Upper lobe of left lung (tissue), 6 donors: ENCODE results near the gene PSMA6. TPM values are rescaled to one million over a fixed set of nuclear protein-coding genes. Genes with fewer than 3 reads are reported as not detected.
"Not testable (repeated sequence)": the region's sequence is repeated elsewhere in the genome, so short reads cannot be mapped to it uniquely, and the experiment has no call there.

Source experiments
- ATAC-seq, 2 donors: fragments of 200-7000 bp; cut with Tn5 transposase; one replicate each; pipeline ENCODE4 v1.9.1; 2022; ENCODE audit warnings: mild to moderate bottlenecking in 2 of 2, moderate library complexity in 2 of 2; ENCODE audit not compliant: low FRiP score in 2 of 2
- DNase-seq, 2 donors: peaks; one replicate each; pipeline ENCODE4 v3.0.0-alpha.2; 2019 to 2020
- H3K27ac ChIP-seq, 4 donors: fragments of 200-600 bp; sonication (generic); one replicate each; pipeline ENCODE4 v1.5.1; 2016 to 2019
- H3K27me3 ChIP-seq, 4 donors: fragments of 200-600 bp; sonication (generic); one replicate each; pipeline ENCODE4 v1.5.1; 2017 to 2019
- H3K36me3 ChIP-seq, 4 donors: fragments of 200-600 bp; sonication (generic); one replicate each; pipeline ENCODE4 v1.5.1; 2016 to 2019
- H3K4me1 ChIP-seq, 4 donors: fragments of 200-600 bp; sonication (generic); one replicate each; pipeline ENCODE4 v1.5.1; 2018 to 2019
- H3K4me3 ChIP-seq, 4 donors: fragments of 200-600 bp; sonication (generic); one replicate each; pipeline ENCODE4 v1.5.1; 2017 to 2019; ENCODE audit warnings: mild to moderate bottlenecking in 2 of 4, moderate library complexity in 1 of 4
- H3K9me3 ChIP-seq, 4 donors: fragments of 200-600 bp; sonication (generic); one replicate each; pipeline ENCODE4 v1.5.1; 2018 to 2019
- EP300 ChIP-seq, 4 donors: sonication (generic); formaldehyde crosslinking; IDR thresholded peaks; one replicate each; pipeline ENCODE4 v1.5.1; 2017; ENCODE audit warnings: antibody characterized with exemption in 4 of 4, control low read depth in 2 of 4
- POLR2A ChIP-seq, 4 donors: fragments of 450-650 bp; IDR thresholded peaks; one replicate each; pipeline ENCODE4 v1.5.1; 2016 to 2017; ENCODE audit warnings: antibody characterized with exemption in 4 of 4, mild to moderate bottlenecking in 2 of 4
- POLR2AphosphoS5 ChIP-seq, 2 donors: sonication (generic); formaldehyde crosslinking; IDR thresholded peaks; one replicate each; pipeline ENCODE4 v1.5.1; 2017; ENCODE audit warnings: antibody characterized with exemption in 2 of 2
- WGBS, 2 donors: methylation state at CpG; one replicate each; pipeline ENCODE4 v1.1.5; 2017 to 2018; 5-methylcytosine and 5-hydroxymethylcytosine counted together
- total RNA-seq, 6 donors: library from RNA; depleted of rRNA in 4 of 6; stranded (reverse); fragments of >200 nt in 4 of 6; gene quantifications; one replicate each; pipeline versions ENCODE4 v1.1.0 to v1.2.1, GENCODE V29; 2016 to 2021
- TF ChIP-seq, protein P1 (sequence below), 6 experiments: fragments of 450-650 bp in 4 of 6; fragments of 200-600 bp in 2 of 6; sonication (generic) in 2 of 6; IDR thresholded peaks; one replicate each; pipeline ENCODE4 v1.5.1; 2016 to 2019; ENCODE audit warnings: antibody characterized with exemption in 6 of 6
- donor health status: DM: no; HTN: no; CAD: no; lungs with moderate emphysema.
- donor health status: DM: no; HTN: yes; CAD: no; lungs with severe emphysema.

PSMA6 gene
- total RNA-seq, 6 donors from 2014 or later, result 63.9 to 213 (median 162) TPM

- no peak overlapping the region for H3K27ac ChIP-seq
- H3K36me3 ChIP-seq, result no peaks in the 10 kb centered on the region
- TF ChIP-seq EP300 (IDR thresholded peaks at IDR 0.05), result no peak
- TF ChIP-seq, protein P1, sequence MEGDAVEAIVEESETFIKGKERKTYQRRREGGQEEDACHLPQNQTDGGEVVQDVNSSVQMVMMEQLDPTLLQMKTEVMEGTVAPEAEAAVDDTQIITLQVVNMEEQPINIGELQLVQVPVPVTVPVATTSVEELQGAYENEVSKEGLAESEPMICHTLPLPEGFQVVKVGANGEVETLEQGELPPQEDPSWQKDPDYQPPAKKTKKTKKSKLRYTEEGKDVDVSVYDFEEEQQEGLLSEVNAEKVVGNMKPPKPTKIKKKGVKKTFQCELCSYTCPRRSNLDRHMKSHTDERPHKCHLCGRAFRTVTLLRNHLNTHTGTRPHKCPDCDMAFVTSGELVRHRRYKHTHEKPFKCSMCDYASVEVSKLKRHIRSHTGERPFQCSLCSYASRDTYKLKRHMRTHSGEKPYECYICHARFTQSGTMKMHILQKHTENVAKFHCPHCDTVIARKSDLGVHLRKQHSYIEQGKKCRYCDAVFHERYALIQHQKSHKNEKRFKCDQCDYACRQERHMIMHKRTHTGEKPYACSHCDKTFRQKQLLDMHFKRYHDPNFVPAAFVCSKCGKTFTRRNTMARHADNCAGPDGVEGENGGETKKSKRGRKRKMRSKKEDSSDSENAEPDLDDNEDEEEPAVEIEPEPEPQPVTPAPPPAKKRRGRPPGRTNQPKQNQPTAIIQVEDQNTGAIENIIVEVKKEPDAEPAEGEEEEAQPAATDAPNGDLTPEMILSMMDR (IDR thresholded peaks at IDR 0.05), result no peak
- TF ChIP-seq POLR2A (IDR thresholded peaks at IDR 0.05), result no peak
- no peak for TF ChIP-seq POLR2AphosphoS5 (IDR thresholded peaks at IDR 0.05)
- no peak for DNase-seq
- no peak overlapping the region for H3K4me3 ChIP-seq
- peaks cover 0 to 7% (median 0%) of the 10 kb centered on the region in 4 donors for H3K4me1 ChIP-seq
- H3K27me3 ChIP-seq, result no peaks in the 10 kb centered on the region
- no peaks in the 10 kb centered on the region for H3K9me3 ChIP-seq
- no peak for ATAC-seq
- WGBS, 2 donors, result 92 to 95% methylated on average over 4 of the region's 4 CpGs
These were observed 47.1 kb upstream of the PSMA6 start for GRCh38 chr14:35245051-35245450.

- peak overlapping the region in 2 of 4 donors; percentile 40 to 59 for H3K27ac ChIP-seq
- TF ChIP-seq, protein P1 (IDR thresholded peaks at IDR 0.05), result no peak
- no peak for TF ChIP-seq EP300 (IDR thresholded peaks at IDR 0.05)
- TF ChIP-seq POLR2AphosphoS5 (IDR thresholded peaks at IDR 0.05), result no peak
- TF ChIP-seq POLR2A (IDR thresholded peaks at IDR 0.05), result no peak
- no peaks in the 10 kb centered on the region for H3K36me3 ChIP-seq
- no peak overlapping the region for H3K4me3 ChIP-seq
- H3K27me3 ChIP-seq, result no peaks in the 10 kb centered on the region
- WGBS, 2 donors, result 55 to 66% methylated on average over 4 of the region's 4 CpGs
- ATAC-seq (no peak), DNase-seq (no peak)
- peaks cover 0 to 7% (median 3%) of the 10 kb centered on the region in 4 donors for H3K4me1 ChIP-seq
- no peaks in the 10 kb centered on the region for H3K9me3 ChIP-seq
These were observed 44.3 kb upstream of the PSMA6 start for GRCh38 chr14:35247777-35248475.

DNA sequence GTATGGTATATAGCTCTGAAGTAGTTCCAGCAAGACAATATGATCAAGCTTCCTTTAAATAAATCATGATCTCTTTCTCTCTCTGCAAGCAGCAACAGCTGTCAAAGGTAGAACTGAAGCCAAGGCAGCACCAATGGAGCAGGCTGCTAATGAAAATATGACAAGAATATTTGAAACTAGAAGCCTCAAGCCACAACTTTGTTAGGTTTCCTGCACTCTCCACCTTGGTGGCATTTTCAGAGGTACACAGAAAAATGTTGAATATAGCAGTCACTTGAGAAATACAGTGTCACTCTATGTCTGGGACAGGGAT lies 43.8 kb upstream of the PSMA6 start:
- TF ChIP-seq EP300 (IDR thresholded peaks at IDR 0.05), result no peak
- TF ChIP-seq, protein P1 (IDR thresholded peaks at IDR 0.05), result no peak
- no peak for TF ChIP-seq POLR2AphosphoS5 (IDR thresholded peaks at IDR 0.05)
- TF ChIP-seq POLR2A (IDR thresholded peaks at IDR 0.05), result no peak
- Histone ChIP-seq H3K27me3 (no peaks in the 10 kb centered on the region), H3K4me3 (no peak overlapping the region), H3K9me3 (no peaks in the 10 kb centered on the region), H3K27ac (peak overlapping the region in 2 of 4 donors; percentile 40 to 59), H3K4me1 (peaks cover 0 to 7% (median 3%) of the 10 kb centered on the region in 4 donors), H3K36me3 (no peaks in the 10 kb centered on the region)
- DNase-seq (no peak), ATAC-seq (no peak)

DNA sequence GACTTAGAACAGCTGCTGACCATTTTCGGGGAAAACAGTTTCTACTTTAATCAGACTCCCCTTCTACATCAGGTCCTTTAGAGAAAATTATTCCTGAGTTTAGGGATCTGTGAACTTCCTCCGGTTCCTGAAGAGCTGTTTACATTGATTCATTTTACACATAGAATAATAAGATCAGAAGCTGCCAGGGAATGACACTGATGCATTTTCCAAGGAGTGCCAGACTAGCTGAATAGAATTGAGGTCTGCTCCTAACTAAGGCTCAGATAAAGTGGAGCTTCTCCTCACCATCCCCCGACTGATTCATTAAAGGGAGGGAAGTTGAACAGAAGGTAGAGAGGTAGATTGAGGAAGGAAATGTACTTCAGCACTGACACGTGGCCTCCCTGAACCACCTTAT lies 41.9 kb upstream of the PSMA6 start:
- H3K9me3 ChIP-seq, result no peaks in the 10 kb centered on the region
- peaks cover 0 to 7% (median 3%) of the 10 kb centered on the region in 4 donors for H3K4me1 ChIP-seq
- H3K27ac ChIP-seq, result no peak overlapping the region
- WGBS, 2 donors, result 51% methylated on average over 4 of the region's 4 CpGs
- H3K4me3 ChIP-seq, result no peak overlapping the region
- no peaks in the 10 kb centered on the region for H3K27me3 ChIP-seq
- TF ChIP-seq POLR2A (IDR thresholded peaks at IDR 0.05), result no peak
- TF ChIP-seq EP300 (IDR thresholded peaks at IDR 0.05), result no peak
- TF ChIP-seq, protein P1 (IDR thresholded peaks at IDR 0.05), result no peak
- TF ChIP-seq POLR2AphosphoS5 (IDR thresholded peaks at IDR 0.05), result no peak
- ATAC-seq (no peak), DNase-seq (no peak)
- H3K36me3 ChIP-seq, result no peaks in the 10 kb centered on the region

DNA sequence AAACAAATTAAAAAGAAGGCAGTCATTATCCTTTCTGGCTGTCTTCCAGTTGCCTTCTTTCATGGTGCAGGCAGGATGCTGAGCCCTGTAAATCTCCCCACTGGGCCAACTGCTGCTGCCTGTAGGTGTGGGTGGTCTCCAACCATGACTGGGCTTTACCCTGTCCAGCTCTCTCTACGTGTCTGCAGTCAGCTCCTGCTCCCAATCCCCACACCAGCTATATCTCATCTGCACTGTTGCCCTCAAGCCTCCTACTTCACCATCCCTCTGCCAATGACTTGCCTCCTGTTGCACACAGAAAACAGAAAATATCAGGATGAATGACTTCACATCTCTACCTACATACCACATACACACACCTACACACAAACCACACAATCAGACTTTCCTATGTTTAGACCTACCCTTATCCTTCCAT lies 39.7 kb upstream of the PSMA6 start:
- no peak for TF ChIP-seq POLR2A (IDR thresholded peaks at IDR 0.05)
- no peak for TF ChIP-seq POLR2AphosphoS5 (IDR thresholded peaks at IDR 0.05)
- no peak for TF ChIP-seq EP300 (IDR thresholded peaks at IDR 0.05)
- TF ChIP-seq, protein P1 (IDR thresholded peaks at IDR 0.05), result no peak
- WGBS, 2 donors, result 73 to 74% methylated on average over 1 of the region's 1 CpG
- no peak overlapping the region for H3K27ac ChIP-seq
- no peaks in the 10 kb centered on the region for H3K9me3 ChIP-seq
- ATAC-seq (no peak), DNase-seq (no peak)
- H3K4me3 ChIP-seq, result no peak overlapping the region
- H3K36me3 ChIP-seq, result no peaks in the 10 kb centered on the region
- peaks cover 0 to 5% (median 2%) of the 10 kb centered on the region in 4 donors for H3K4me1 ChIP-seq
- H3K27me3 ChIP-seq, result no peaks in the 10 kb centered on the region

GRCh38 chr14:35253056-35253455 lies 39.1 kb upstream of the PSMA6 start:
- H3K36me3 ChIP-seq, H3K4me1 ChIP-seq, DNase-seq, H3K4me3 ChIP-seq, H3K27ac ChIP-seq, ATAC-seq, H3K9me3 ChIP-seq, H3K27me3 ChIP-seq: not testable (repeated sequence)
- 92 to 98% methylated on average over 3 of the region's 3 CpGs for WGBS, 2 donors

- 94 to 96% methylated on average over 7 of the region's 7 CpGs for WGBS, 2 donors
- H3K36me3 ChIP-seq, H3K4me1 ChIP-seq, H3K4me3 ChIP-seq, H3K9me3 ChIP-seq, ATAC-seq, DNase-seq, H3K27me3 ChIP-seq, H3K27ac ChIP-seq: not testable (repeated sequence)
These were observed 38.1 kb upstream of the PSMA6 start for GRCh38 chr14:35254034-35254622.
